GM18870 (cell line): Measurements from ENCODE around the gene SKIL.

Experiments
- ATAC-seq: cut with Tn5 transposase; IDR thresholded peaks from one replicate; pipeline ENCODE4 v1.9.1; 2021; ENCODE audit warnings: moderate library complexity; ENCODE audit not compliant: unreplicated experiment

The SKIL gene

DNA sequence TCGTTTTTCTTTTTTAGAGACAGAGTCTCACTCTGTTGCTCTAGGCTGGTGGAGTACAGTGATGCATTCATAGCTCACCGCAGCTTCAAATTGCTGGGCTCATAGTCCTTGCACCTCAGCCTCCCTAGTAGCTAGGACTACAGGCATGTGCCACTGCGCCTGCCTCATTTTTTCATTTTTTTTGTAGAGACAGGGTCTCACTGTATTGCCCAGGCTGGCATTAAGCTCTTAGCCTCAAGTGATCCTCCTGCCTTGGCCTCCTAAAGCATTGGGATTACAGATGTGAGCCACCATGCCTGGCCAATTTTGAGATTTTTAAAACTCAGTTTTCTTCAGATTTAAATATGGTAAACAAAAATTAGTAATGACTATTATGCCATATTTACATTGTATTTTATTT, 29.0 kb downstream of the SKIL start:
- ATAC-seq = no peak

DNA sequence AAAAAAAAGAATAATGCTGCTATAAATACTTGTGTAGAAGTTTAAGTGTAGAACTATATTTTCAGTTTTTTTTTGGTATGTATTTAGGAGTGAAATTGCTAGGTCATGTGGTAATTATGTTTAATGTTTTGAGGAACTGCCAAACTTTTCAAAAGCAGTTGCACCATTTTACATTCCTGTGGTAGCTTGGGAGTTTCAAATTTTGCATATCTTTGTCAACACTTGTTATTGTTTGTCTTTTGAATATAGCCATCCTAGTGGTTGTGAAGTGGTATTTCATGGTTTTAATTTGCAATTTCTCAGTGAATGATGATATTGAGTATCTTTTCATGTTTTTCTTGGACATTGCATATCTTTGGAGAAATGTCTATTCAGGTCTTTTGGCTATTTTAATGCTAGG, 30.4 kb downstream of the SKIL start:
- ATAC-seq = no peak

DNA sequence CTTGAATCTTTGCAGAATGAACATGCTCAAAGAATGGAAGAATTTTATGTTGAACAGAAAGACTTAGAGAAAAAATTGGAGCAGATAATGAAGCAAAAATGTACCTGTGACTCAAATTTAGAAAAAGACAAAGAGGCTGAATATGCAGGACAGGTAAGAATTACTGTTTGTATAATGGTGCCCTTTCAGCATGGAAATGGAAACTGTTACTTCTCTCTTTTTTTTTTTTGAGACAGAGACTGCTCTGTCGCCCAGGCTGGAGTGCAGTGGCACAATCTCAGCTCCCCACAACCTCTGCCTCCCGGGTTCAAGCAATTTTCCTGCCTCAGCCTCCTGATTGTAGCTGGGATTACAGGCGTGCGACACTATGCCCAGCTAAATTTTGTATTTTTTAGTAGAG, 33.6 kb downstream of the SKIL start:
- no peak for ATAC-seq

DNA sequence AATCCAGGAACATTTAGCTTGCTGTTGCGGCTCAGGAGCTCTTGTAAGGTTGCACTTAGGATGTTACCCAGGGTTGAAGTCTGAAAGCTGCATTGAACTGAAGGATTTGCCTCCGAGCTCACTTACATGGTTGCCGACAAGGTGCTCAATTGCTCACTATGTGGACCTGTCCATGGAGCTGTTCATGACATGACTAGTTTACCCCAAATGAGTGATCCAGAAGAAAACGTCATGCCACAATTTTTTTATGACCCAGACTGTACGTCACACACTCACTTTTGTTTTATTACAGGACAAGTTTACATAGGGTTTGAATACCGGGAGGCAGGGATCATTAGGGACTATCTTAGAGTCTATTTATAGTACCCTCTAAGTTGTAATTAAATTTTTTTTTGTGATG, 40.2 kb downstream of the SKIL start:
- ATAC-seq = no peak

DNA sequence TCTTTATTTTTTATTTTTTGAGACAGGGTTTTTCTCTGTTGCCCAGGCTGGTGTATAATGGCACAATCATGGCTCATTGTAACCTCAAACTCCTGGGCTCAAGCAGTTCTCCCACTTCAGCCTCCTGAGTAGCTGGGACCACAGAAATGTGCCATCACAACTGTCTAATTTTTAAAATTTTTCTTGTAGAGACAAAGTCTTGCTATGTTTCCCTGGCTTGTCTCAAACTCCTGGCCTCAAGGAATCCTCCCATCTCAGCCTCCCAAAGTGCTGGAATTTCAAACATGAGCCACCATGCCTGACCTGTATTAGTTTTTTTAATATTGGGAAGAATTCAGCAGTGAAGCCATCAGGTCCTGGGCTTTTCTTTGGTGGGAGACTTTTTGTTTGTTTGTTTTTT, 47.6 kb downstream of the SKIL start:
- no peak for ATAC-seq

DNA sequence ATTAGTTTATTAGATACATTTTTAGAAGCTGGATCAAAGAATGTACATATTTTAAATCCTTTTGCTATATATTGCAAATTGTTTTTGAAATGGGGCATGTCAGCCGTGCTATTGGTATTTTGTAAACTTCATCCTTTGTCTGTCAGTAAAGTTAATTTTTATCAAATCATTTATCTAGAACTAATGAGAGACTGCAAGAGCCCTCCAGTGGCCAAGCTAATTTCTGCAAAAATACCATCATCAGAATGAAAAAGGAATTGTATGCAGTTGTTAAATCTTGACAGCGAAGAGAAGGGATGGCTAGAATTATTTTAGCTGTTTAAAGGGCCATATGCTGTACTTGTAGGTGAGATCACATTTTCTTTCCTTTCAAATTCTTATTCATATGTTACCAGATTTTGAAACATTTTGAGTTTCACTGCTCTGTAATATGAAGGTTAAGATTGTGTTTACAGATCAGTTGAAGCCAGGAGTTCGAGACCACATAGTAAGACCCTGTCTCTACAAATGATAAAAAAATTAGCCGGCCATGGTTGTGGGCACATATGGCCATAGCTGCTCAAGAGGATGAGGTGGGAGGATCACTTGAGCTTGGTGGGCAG, 53.0 kb downstream of the SKIL start:
- ATAC-seq = no peak

DNA sequence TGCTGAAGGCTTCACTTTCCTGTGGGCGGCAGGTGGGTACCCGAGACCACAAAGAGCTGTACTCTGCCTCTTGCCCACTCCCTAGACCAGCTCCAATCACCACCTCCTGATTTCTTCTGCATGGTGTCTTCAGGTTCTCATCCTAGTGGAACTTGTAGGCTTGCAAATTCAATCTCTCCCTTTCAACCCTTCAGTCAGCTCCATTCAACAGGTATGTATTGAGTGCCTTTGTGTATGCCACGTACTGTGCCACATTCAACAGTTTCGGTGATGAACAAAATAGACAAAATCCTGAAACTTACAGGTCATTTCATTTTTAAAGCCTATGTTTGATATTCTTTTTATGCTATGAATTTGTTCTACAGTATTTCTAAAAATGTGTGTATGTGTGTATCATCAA, 55.8 kb downstream of the SKIL start:
- ATAC-seq = no peak

DNA sequence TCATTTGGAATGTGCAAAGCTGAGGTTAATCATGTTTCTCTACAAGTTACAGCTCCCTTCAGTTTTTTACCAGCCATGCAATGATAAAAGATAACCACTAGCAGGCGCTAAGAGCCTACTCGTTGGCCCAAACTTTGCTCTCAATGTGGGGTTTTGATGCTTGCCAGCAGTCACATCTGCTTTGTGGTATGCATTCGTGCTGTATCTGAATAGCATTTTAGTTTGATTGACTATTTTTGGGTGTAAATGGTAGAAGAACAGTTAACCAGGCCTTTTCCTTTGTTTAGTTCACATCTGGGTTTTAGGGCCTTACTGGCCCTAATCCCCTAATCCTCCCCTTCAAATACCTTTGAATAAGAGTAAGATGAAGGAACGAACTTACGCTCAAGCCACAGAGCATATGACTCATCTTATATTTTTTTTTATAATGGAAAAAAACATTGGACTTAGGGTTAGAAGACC, 56.7 kb downstream of the SKIL start:
- ATAC-seq = peak; percentile 45

DNA sequence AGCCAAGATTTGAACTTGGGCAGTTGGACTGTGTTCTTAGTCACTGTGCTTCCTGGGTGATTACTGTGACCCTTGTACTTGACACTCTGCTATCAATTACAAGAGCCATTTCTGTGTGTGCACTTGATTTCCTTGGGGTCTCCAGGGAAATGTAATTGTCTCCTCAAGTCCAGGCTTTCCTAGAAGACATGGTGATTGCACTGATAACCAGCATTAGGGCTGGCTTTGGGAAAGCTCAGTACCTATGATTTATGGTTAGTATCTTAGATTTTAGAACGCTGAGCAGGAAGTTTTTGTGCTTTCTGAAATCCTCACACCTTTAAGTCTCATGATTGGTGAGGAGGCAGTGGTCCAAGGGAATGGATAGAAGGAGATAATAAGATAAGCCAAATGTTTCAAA, 59.6 kb downstream of the SKIL start:
- ATAC-seq = no peak

DNA sequence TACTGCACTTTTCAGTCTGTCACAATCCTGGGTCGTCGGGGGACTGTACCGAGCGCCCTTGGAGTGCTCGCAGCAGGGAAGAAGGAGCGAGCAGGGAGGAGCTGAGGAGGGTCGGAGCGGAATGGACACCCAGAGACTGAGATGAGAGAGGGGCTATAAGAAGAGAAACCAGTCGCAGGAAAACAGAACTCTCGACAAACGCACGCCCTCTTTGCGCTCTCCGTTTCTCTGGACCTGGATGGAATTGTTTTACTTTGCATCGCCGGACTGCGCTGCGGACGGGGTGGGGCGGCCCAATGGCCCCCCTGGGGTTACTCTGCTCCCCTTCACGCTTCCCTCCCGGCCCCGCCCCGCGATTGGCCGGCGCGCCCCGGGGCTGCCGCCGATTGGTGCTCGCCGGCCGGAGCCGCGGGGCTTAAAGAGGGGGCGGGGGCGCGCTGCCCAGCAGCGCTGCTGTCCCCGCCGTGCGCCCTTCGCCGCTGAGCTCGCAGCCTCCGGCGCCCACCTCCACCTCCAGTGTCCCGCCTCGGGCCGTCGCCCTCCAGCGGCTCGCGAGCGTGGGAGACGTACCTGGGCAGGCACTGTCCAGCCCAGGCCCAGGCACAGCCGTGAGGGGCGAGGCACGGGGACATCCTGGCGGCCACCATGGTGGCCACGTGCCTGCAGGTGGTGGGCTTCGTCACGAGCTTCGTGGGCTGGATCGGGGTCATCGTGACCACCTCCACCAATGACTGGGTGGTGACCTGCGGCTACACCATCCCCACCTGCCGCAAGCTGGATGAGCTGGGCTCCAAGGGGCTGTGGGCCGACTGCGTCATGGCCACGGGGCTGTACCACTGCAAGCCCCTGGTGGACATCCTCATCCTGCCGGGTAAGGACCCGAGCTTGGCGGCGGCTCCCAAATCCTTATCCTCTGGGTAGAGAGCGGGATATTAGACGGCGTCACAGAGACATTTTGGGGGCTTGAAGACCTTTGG, 61.2 kb downstream of the SKIL start, which contains the start of gene CLDN11:
Gene CLDN11 (plus strand): TSS at position 447 of the 977 bp plus-strand sequence. CDS start 199 bp downstream, at position 646.
- ATAC-seq = no peak

DNA sequence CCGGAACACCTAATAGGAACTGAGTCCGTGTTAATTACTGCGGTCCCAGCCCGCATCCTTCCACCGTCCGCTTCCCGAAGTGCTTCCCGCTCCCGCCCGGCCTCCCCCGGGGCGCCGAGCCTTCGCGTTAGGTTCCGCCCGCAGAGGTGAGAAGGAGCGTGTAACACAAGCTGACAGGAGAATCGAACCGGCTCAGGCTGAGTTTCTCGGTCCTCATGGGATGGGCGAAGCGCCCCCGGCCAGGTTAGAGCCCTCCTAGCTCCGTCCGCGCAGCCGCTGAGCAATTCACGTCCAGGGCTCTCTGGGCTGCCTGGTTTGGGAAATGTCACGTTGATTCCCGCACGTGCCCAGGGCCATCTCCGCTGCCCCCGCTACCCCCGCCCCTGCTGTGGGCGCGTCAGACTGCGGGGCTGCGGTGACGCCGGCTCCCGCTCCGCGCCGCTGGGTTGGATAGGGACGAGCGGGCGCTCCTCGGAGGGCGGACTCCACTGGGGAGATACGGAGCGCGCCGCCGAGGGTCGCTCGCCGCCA, 62.1 kb downstream of the SKIL start:
- ATAC-seq = no peak

DNA sequence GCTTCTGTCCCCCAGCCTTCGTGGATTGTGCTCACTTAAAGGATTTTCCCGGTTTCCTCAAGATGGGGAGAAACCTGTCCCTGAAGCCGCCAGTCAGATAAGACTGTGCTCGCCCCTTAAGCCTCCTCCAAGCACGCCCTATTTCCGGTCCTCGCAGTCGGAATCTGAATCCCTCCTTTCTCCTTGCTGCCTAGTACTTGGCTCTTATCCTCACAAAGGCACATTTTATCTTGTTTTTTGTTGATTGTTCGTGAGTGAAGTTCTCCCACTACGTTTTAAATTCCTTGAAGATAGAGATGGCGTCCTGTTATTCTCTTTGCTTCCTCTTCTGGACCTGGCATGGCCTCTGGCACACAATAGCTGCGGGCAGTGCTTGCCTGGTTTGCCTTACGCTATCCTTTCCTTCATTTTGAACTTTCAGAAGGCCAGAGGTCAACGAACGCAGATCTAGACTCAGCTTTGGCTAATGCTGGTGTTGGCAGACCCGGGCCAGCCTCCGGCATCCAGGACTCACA, 62.8 kb downstream of the SKIL start:
- no peak for ATAC-seq

DNA sequence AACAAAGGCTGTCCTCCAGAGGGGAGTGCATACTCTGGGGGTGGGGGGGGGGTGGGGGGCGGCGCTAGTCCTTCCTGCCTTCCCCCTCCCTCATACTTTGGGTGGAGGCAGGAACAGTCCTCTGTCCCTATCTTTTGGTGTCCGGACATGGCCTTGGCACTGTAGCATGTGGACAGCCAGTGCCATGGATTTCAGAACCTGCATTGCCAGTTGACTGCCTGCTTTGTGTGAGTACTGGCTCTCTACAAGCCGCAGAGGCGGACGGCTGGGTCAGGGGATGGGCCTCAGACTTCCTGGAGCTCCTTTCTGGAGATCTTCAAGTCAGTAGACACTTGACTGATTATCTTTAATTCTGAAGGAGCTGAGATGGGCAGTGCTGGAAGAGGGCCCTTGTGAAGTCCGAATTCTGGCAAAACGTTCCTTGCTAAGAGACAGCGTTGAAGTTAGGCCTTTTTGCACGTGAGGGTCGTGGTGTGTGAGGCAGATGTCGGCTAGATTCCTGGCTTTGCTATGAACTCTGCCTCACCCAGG, 63.7 kb downstream of the SKIL start:
- no peak for ATAC-seq

DNA sequence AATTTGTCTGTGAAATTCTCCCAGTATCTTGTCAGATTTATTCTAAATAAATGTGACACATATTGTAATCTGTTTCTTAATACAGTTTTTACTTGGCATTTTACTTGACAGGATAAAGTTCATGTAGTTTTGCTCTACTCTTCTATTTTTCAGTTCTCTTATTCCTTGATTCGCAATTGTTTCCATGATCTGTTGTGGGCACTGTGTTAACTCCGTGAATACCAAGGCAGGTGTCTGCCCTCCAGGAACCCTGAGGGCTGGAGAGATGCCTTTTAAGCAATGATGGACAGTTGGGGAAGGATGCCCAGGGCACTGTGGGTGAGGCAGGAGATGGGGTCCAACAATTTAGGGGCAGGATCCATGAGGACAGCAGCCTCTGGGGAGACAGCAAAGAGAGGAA, 64.2 kb downstream of the SKIL start:
- no peak for ATAC-seq

DNA sequence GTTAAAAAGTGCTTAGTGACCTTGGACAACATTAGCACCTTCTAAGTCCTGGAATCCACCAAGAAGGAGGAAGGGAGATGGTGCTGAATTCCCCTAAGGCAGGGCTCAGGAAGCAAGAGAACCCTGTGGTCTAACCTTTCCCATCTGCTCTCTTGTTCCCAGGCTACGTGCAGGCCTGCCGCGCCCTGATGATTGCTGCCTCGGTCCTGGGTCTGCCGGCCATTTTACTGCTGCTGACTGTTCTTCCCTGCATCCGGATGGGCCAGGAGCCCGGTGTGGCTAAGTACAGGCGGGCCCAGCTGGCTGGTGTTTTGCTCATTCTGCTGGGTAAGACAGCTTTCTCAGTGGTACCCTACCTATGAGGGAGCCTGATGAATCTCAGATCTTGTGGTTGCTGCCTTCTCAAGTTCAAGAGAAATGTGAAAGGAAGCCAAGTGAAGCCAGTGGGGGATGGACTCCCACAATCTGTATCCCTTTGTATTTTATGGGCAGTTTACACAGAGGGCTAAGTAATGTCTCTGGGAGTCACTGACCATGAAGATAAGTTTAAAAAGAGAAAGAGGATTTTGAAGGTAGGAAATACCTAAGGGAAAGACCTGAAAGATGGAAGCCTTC, 65.6 kb downstream of the SKIL start:
- ATAC-seq = no peak

DNA sequence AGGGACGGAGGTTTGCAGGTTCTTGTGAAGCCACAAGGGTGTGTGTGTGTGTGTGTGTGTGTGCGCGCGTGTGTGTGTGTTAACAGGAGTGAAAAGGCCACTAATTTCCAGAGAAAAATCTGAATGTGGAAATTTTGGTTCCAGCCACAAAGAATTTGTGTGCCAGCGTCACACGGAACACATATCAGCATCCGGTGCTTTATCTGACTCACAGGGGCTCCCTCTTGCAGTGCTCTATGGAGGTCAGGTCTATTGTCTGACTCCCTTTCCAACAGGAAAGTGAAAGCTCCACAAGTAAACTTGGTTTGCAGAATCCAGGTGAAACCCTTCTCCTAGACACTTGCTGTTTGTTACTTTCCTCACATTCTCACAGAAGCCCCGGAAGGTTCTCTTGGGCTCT, 67.4 kb downstream of the SKIL start:
- ATAC-seq = no peak

DNA sequence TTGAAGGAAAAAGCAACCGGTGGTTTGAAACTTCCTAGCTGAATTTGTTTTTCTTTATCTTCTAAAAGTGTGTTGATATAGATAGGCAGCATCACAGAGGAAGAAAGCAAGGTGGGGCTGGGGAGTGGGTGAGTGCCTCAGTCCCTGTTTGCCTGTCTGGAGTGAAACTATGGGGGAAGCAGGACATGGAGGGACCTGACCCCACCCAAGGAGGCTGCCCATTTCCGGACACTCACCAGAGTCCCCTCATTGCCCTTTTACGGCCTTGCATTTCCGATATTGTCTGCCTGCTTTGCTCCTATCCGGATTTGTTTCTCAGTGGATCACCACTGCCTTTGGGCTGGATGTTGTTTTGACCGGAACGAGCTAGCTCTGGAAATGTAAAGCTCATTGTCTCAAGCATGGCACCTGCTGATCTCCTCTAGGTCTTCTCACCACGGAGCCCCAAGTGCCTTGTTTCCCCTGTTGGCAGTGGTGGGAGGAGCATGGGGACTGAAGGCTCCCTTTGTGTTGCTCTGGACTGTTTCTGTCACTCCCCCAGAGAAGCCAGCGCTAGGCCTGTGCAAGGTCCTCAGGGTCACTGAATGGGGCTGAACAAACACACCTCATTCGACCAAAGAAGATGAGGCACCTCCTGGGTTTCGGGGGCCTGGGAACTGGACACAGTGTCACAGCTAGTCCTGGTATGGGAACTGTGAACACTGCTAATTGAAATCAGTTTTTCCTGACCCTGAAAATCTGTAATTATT, 68.2 kb downstream of the SKIL start:
- ATAC-seq = no peak

DNA sequence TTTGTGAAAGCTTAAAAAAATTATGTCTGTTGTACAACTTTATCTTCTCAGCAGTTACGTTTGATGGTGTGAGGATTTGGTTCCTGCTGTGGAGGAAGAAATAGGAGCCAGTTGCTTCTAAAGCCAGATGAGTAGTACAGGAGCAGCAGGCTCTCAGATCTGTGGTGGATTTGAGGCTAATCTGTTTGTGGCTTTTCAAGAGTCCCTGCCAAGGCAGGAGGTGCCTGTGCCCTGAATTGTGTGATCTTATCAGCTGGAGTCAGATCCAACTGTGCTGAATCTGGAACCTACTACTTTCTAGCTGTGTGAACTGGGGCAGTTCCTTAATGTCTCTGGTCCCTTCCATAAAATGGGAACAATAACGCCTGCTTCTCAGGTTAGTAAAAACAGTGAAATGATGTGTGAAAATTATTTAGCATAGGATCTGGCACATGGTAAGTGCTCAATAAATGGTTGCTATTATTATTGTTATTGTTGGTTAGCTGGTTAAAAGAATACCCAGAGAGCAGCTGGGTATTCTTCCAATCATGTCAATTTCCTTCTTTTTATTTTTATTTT, 68.8 kb downstream of the SKIL start:
- no peak for ATAC-seq

DNA sequence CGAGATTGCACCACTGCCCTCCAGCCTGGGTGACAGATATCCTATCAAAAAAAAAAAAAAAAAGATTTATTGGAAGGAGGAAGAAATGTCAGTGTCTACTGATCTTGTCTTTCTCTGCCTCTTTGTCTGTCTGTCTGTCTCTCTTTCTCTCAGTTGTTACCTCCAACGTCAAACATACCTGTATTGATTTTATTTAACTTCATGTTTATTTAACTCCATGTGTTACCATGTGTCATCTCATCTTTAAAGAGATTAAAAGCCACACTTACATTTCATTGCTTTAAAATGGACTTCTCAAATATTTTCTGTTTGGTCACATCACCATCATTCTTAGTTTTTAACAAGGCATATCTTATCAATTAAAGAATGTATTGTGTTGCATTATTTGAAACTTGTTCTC, 70.6 kb downstream of the SKIL start:
- no peak for ATAC-seq

DNA sequence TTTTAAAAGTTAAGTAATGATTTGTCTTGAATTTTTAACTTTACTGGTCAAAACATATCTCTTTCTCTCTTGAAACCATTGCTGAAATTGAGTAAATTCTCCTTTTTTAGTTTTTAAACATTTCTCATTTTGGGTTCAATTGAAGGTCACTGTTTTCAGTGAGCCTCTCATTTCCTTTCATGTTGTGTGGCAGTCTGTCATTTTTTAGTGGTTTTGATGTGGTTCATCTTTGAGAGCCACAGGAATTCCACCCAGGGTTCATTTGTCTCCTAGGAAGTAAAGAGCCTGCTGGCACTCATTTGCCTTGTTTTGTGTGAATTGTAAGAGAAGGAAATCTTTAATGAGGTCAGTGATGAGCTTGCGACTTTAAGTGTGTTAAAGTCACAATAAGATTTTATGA, 71.5 kb downstream of the SKIL start:
- ATAC-seq = peak; percentile 61
